GM12874 (cell line): ENCODE results near the gene CDS1.

Source experiments
- CTCF ChIP-seq: IDR thresholded peaks from 2 replicates; pipeline ENCODE4 v1.5.1; 2011; ENCODE audit warnings: low read depth, mild to moderate bottlenecking, control low read depth, low read length, moderate library complexity; ENCODE audit not compliant: insufficient read depth

Gene CDS1

DNA sequence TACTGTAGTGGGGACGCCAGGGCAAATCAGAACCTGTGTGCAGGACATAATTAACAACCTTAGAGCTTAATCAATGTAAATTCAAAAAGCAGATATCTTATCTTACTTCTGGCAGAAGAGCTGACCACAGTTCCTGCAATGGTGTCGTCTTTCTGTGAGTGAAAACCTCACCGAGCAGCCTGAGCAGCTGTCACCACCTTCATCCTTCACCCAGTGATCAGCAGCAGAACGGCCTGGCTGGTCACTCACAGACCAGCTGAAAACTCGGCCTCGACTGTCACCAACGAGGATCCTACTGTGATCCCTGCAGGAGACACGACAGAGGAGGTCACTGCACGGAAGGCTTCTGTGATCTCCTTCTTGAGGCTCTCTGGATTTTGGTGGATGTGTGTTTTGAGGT lies 94.2 kb downstream of the CDS1 start:
- TF ChIP-seq CTCF: no peak

DNA sequence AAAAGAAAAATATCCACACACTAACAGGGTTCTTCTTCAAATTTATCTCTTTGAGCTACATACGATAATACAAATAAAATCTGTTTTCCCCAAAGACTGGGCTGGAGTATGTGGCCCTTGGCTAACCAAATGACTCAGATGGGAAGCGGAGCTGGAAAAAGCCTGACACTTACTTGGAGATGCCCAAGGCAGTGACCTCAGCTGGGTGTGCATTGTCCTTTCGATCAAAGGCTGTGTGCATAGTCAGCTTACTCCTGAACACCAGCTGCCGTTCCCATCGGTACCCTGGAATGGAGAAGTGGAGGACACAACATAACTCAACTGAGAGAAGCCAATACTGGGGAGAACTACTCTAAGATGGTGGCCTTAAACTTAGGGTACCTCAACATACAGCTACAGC lies 95.1 kb downstream of the CDS1 start:
- no peak for TF ChIP-seq CTCF

- TF ChIP-seq CTCF: no peak
These were observed 96.2 kb downstream of the CDS1 start for GRCh38 chr4:84678976-84679744.

GRCh38 chr4:84680956-84681355 lies 98.0 kb downstream of the CDS1 start:
- TF ChIP-seq CTCF: no peak

DNA sequence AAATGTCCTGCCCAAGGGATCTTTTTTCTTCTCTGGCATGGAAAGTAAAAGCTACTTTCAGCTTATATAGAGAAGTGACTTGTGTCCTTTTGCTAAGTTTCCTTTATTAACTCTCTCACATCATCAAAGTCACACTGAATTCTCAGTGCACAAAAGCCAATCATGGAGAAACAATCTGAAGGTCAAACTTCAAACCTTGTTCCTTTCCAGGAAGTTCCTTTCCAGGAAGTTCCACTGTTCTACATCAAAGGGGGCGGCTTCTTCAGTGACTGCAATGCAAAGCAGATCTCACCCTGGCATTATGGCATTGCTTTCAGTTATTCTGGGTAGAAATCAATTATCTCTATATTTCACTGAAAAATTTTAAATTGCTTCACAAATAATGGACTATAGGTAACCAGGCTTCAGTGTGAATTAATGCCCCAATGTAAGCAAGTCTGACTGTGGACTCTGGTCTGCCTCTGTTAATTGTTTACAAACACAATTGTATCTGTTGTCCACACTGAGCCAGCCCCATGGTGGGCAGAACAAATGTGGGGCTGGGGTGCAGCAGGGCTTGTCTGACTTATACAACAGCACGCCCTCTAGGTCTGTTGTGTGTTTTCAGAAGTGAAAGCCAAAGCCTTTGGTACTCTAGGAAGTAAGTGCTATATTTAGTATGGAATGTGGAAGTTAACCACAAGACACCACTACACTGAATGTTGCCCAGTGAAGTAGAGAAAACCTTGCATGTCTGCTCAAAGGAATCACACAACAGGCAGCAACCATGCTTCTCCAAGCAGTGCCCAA lies 98.8 kb downstream of the CDS1 start:
- no peak for TF ChIP-seq CTCF

GRCh38 chr4:84683064-84683850 lies 100.3 kb downstream of the CDS1 start:
- TF ChIP-seq CTCF: no peak

GRCh38 chr4:84684361-84684760 lies 101.4 kb downstream of the CDS1 start:
- no peak for TF ChIP-seq CTCF
